ENCODE data around the gene CPLX4. TPM values are rescaled to one million over a fixed set of nuclear protein-coding genes. Genes with fewer than 3 reads are reported as not detected.

CPLX4 gene
- total and polyA plus RNA-seq, 7 experiments from 2014 or later: not detected

DNA sequence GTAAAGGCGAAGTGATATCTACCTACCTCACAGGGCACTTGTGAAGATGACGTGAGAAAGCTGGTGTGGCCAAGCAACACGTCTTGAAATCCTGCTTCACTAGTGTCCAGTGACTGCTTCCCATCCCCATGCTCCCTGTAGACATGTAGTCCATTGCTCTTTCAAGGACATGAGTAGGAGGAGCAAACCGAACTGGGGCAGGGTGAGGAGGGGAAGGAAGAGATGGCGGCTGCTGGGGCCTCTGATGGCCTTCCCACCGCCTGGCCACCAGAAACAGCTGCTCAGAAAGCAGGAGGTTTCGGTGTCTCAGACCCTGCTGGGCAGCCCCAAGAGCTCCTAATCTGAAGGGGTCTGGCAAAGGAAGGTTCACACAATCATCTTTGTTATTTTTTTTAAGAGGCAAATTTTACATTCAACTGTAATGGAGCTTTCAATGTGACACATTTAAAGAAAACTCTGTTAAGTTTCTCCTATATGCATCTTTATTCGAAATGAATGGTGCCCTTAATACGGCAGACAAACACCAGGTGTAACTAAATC lies 14.7 kb downstream of the CPLX4 start:
- Mint-ChIP-seq H3K4me1 (peaks cover 0 to 7% (median 0%) of the 10 kb centered on the region in 7 donors), H3K36me3 (no peaks in the 10 kb centered on the region), H3K4me3 (no peak overlapping the region), H3K9me3 (no peaks in the 10 kb centered on the region), H3K27me3 (peaks cover 13 to 36% (median 31%) of the 10 kb centered on the region in 5 donors), H3K27ac (no peak overlapping the region)
- Histone ChIP-seq H3K27me3 (ENCODE audit: control insufficient read depth in 2 of 2, insufficient read depth in 2 of 2, low read length in 2 of 2) (peaks cover 0 to 3% of the 10 kb centered on the region in 2 donors), H3K27ac (ENCODE audit: low read depth, low read length) (no peak overlapping the region), H3K36me3 (ENCODE audit: control insufficient read depth in 2 of 3, insufficient read depth in 3 of 3, low read length in 3 of 3) (no peaks in the 10 kb centered on the region), H3K4me3 (ENCODE audit: low read length) (no peak overlapping the region), H3K9me3 (ENCODE audit: control insufficient read depth in 2 of 3, low read length in 3 of 3) (no peaks in the 10 kb centered on the region), H3K4me1 (ENCODE audit: control insufficient read depth in 2 of 2, insufficient read depth in 2 of 2, low read length in 2 of 2) (peaks cover 0 to 2% of the 10 kb centered on the region in 2 donors)
- DNase-seq: no peak
- ChIA-PET CTCF (interaction anchor here (2.3 kb wide), 1 partner anchor 99 kb away, joined by 12 read pairs; no protein-coding TSS in a partner anchor), POLR2A (no interaction called here)
- no peak for ATAC-seq
- intact Hi-C loops (cut with micrococcal nuclease): no loop called here

DNA sequence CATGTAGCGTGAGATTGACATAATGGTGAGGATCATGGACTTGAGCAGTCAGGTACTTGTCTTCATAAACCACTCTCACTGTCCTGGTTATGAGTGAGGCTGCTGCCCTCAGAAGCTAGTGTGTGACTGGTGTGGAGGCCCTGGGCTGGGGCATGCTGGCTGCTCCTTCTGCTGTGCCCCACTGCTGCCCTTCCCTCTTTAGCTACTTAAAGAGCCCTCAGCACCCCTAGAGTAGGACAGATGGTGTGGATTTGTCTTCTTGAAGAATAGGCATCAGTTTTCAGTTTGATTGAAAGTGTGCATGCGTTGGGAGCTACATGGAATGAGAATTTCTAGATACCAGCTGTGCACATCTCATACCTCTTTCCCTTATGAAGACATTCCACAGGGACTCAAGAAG lies 15.4 kb downstream of the CPLX4 start:
- Histone ChIP-seq H3K9me3 (ENCODE audit: control insufficient read depth in 2 of 3, low read length in 3 of 3) (no peaks in the 10 kb centered on the region), H3K4me3 (ENCODE audit: low read length) (no peak overlapping the region), H3K27ac (ENCODE audit: low read depth, low read length) (no peak overlapping the region), H3K36me3 (ENCODE audit: control insufficient read depth in 2 of 3, insufficient read depth in 3 of 3, low read length in 3 of 3) (no peaks in the 10 kb centered on the region), H3K4me1 (ENCODE audit: control insufficient read depth in 2 of 2, insufficient read depth in 2 of 2, low read length in 2 of 2) (no peaks in the 10 kb centered on the region), H3K27me3 (ENCODE audit: control insufficient read depth in 2 of 2, insufficient read depth in 2 of 2, low read length in 2 of 2) (no peaks in the 10 kb centered on the region)
- POLR2A ChIA-PET: no interaction called here
- no peaks in the 10 kb centered on the region for H3K36me3 Mint-ChIP-seq
- no peak overlapping the region for H3K27ac Mint-ChIP-seq
- intact Hi-C loops (cut with micrococcal nuclease): no loop called here
- H3K4me3 Mint-ChIP-seq: no peak overlapping the region
- H3K4me1 Mint-ChIP-seq: peaks cover 0 to 4% (median 0%) of the 10 kb centered on the region in 7 donors
- H3K27me3 Mint-ChIP-seq: peaks cover 14 to 33% (median 28%) of the 10 kb centered on the region in 5 donors
- H3K9me3 Mint-ChIP-seq: no peaks in the 10 kb centered on the region
- ATAC-seq: no peak
- DNase-seq: no peak
- CTCF ChIA-PET: interaction anchor here (1.2 to 2.3 kb wide), 2 partner anchors 98 to 99 kb away, joined by 3 to 12 read pairs; no protein-coding TSS in a partner anchor

DNA sequence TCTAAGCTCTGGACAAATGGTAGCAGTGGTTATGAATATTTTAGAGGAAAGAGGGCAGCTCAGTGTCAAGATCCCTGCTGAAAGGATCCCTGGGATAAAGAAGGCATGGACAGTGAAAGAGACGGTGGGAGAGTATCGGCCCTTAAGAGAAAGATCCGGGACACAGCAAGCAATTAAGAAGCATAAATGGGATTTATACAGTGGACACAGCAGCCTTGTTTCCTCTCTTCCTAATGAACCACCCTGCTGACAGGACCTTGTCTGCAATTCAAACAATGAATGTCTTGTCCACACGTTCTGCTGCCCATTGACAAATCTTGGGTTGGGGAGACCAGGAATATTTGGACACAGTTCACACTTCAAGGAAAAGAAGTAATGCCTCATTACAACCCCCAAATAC lies 16.5 kb downstream of the CPLX4 start:
- H3K36me3 Mint-ChIP-seq: no peaks in the 10 kb centered on the region
- no peaks in the 10 kb centered on the region for H3K36me3 ChIP-seq (ENCODE audit: control insufficient read depth in 2 of 3, insufficient read depth in 3 of 3, low read length in 3 of 3)
- H3K9me3 Mint-ChIP-seq: no peaks in the 10 kb centered on the region
- ChIA-PET CTCF (interaction anchor here (1.7 kb wide), 1 partner anchor 101 kb away, joined by 5 read pairs; no protein-coding TSS in a partner anchor), POLR2A (no interaction called here)
- peaks cover 9 to 31% (median 22%) of the 10 kb centered on the region in 5 donors for H3K27me3 Mint-ChIP-seq
- no peaks in the 10 kb centered on the region for H3K4me1 ChIP-seq (ENCODE audit: control insufficient read depth in 2 of 2, insufficient read depth in 2 of 2, low read length in 2 of 2)
- H3K27ac Mint-ChIP-seq: no peak overlapping the region
- H3K4me3 Mint-ChIP-seq: no peak overlapping the region
- ATAC-seq (no peak), DNase-seq (no peak)
- H3K4me1 Mint-ChIP-seq: peaks cover 0 to 4% (median 0%) of the 10 kb centered on the region in 7 donors
- no peaks in the 10 kb centered on the region for H3K9me3 ChIP-seq (ENCODE audit: control insufficient read depth in 2 of 3, low read length in 3 of 3)
- H3K27ac ChIP-seq (ENCODE audit: low read depth, low read length): no peak overlapping the region
- H3K27me3 ChIP-seq (ENCODE audit: control insufficient read depth in 2 of 2, insufficient read depth in 2 of 2, low read length in 2 of 2): no peaks in the 10 kb centered on the region
- intact Hi-C loops (cut with micrococcal nuclease): no loop called here
- no peak overlapping the region for H3K4me3 ChIP-seq (ENCODE audit: low read length)

DNA sequence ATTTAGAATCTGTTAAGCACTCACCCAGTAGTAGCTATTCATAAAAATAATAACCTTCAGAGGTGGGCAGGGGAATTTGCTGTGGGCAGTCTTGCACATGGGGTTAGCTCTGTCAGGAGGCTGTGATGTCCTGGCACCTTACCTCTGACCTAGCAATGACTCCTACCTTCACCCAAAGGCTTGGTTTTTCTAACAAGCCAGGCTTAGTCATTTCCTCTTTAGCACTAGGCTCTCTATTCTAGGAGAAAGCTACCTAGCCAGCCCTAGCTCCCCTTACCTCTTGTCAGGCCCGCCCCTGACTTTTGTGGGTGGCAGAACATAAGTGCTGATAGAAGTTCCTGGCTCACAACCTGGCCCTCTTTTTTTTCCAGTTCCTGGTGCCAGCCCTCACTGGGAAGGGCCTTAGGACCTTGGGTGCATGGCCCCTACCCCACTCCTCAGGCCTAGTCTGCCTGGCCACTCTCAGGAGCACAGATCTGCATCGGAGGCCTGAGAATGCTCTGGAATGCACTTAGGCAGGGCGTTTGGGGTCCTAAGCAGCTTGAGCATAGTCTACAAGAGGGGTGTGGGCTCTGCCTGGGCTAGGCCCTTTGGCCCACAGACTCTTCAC lies 17.7 kb downstream of the CPLX4 start:
- Mint-ChIP-seq H3K27ac (no peak overlapping the region), H3K4me1 (peaks cover 0 to 4% (median 0%) of the 10 kb centered on the region in 7 donors), H3K27me3 (peaks cover 12 to 27% (median 21%) of the 10 kb centered on the region in 5 donors), H3K9me3 (no peaks in the 10 kb centered on the region), H3K36me3 (no peaks in the 10 kb centered on the region), H3K4me3 (no peak overlapping the region)
- Histone ChIP-seq H3K4me1 (ENCODE audit: control insufficient read depth in 2 of 2, insufficient read depth in 2 of 2, low read length in 2 of 2) (no peaks in the 10 kb centered on the region), H3K36me3 (ENCODE audit: control insufficient read depth in 2 of 3, insufficient read depth in 3 of 3, low read length in 3 of 3) (no peaks in the 10 kb centered on the region), H3K9me3 (ENCODE audit: control insufficient read depth in 2 of 3, low read length in 3 of 3) (no peaks in the 10 kb centered on the region), H3K4me3 (ENCODE audit: low read length) (no peak overlapping the region), H3K27me3 (ENCODE audit: control insufficient read depth in 2 of 2, insufficient read depth in 2 of 2, low read length in 2 of 2) (no peaks in the 10 kb centered on the region), H3K27ac (ENCODE audit: low read depth, low read length) (no peak overlapping the region)
- POLR2A ChIA-PET: no interaction called here
- intact Hi-C loops (cut with micrococcal nuclease): no loop called here
- CTCF ChIA-PET: interaction anchor here (1.2 to 1.7 kb wide), 2 partner anchors 8 to 102 kb away, joined by 3 to 5 read pairs; no protein-coding TSS in a partner anchor
- DNase-seq: no peak
- no peak for ATAC-seq

DNA sequence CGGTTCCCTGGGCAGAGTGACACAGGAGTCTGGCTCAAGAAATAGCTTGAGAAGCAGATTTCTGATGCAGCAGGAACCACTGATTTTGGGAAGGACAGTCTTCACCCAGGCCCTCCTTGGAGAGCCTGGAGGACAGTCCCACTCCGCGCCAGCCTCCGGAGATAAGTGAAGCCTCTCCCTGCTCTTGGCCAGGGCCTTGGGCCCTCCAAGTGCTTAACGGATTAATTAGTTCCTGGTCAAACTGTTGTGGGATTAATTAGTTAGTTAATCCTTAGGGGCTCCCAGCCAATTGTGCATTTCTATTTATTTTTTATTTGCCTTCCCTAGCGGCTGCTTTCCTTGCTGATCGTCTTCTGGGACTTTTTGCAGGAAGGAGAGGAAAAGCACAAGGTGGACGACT lies 19.6 kb downstream of the CPLX4 start:
- H3K36me3 Mint-ChIP-seq: no peaks in the 10 kb centered on the region
- H3K27me3 Mint-ChIP-seq: peaks cover 15 to 31% (median 30%) of the 10 kb centered on the region in 5 donors
- no peaks in the 10 kb centered on the region for H3K9me3 Mint-ChIP-seq
- H3K27ac Mint-ChIP-seq: no peak overlapping the region
- DNase-seq (no peak), ATAC-seq (no peak)
- peaks cover 0 to 4% (median 0%) of the 10 kb centered on the region in 7 donors for H3K4me1 Mint-ChIP-seq
- intact Hi-C loops (cut with micrococcal nuclease): no loop called here
- Histone ChIP-seq H3K36me3 (ENCODE audit: control insufficient read depth in 2 of 3, insufficient read depth in 3 of 3, low read length in 3 of 3) (no peaks in the 10 kb centered on the region), H3K27me3 (ENCODE audit: control insufficient read depth in 2 of 2, insufficient read depth in 2 of 2, low read length in 2 of 2) (no peaks in the 10 kb centered on the region), H3K9me3 (ENCODE audit: control insufficient read depth in 2 of 3, low read length in 3 of 3) (no peaks in the 10 kb centered on the region), H3K4me1 (ENCODE audit: control insufficient read depth in 2 of 2, insufficient read depth in 2 of 2, low read length in 2 of 2) (no peaks in the 10 kb centered on the region), H3K27ac (ENCODE audit: low read depth, low read length) (no peak overlapping the region), H3K4me3 (ENCODE audit: low read length) (no peak overlapping the region)
- CTCF ChIA-PET: no interaction called here
- no peak overlapping the region for H3K4me3 Mint-ChIP-seq
- POLR2A ChIA-PET: no interaction called here

DNA sequence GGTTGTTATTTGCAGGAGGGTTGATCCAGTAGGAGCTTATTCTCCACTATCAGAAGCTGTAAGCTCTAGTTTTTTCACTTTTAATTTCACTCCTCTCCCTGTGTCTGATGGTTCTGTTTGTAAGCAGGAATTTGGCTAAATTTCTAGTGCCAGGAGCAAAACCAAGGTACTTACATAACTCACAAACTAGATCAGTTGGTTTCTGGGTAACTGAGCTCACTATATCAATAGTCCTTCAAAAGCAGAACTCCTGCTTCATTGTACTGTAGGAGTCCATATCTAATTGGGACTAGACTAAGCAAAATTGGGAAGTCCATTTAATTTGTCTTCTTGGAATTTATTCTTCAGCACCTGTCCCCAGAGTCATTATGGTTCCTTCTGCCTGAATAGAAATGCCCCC lies 25.1 kb downstream of the CPLX4 start:
- no peak overlapping the region for H3K27ac ChIP-seq (ENCODE audit: low read depth, low read length)
- H3K27me3 ChIP-seq (ENCODE audit: control insufficient read depth in 2 of 2, insufficient read depth in 2 of 2, low read length in 2 of 2): no peaks in the 10 kb centered on the region
- H3K36me3 ChIP-seq (ENCODE audit: control insufficient read depth in 2 of 3, insufficient read depth in 3 of 3, low read length in 3 of 3): no peaks in the 10 kb centered on the region
- ATAC-seq (no peak), DNase-seq (no peak)
- H3K4me1 ChIP-seq (ENCODE audit: control insufficient read depth in 2 of 2, insufficient read depth in 2 of 2, low read length in 2 of 2): no peaks in the 10 kb centered on the region
- no peaks in the 10 kb centered on the region for H3K9me3 ChIP-seq (ENCODE audit: control insufficient read depth in 2 of 3, low read length in 3 of 3)
- ChIA-PET CTCF (no interaction called here), POLR2A (no interaction called here)
- Mint-ChIP-seq H3K4me1 (no peaks in the 10 kb centered on the region), H3K9me3 (peaks cover 0 to 2% (median 0%) of the 10 kb centered on the region in 11 donors), H3K27me3 (peaks cover 39 to 57% (median 54%) of the 10 kb centered on the region in 5 donors), H3K27ac (no peak overlapping the region), H3K4me3 (no peak overlapping the region), H3K36me3 (no peaks in the 10 kb centered on the region)
- H3K4me3 ChIP-seq (ENCODE audit: low read length): no peak overlapping the region
- intact Hi-C loops (cut with micrococcal nuclease): no loop called here

DNA sequence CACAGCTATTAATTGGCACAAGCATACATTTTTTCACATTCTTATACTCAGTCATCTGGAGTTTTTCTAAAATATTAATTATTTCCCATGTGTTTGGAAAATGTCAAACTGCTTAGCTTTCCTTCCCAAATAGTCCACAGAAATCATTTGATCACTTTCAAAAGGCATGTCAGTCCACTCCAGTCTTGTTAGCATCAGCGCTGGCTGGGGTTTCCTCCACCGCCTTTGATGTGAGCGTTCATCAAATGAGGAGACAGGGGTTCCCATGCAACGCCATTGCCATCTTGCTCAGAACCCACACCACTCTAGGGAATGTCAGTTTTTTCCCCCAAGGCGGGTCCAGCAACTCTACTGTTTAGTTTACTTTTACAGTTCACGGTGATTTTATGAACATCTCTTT lies 32.1 kb downstream of the CPLX4 start:
- no peak overlapping the region for H3K4me3 ChIP-seq (ENCODE audit: low read length)
- H3K4me3 Mint-ChIP-seq: no peak overlapping the region
- no peaks in the 10 kb centered on the region for H3K4me1 Mint-ChIP-seq
- DNase-seq (no peak), ATAC-seq (no peak)
- H3K36me3 Mint-ChIP-seq: no peaks in the 10 kb centered on the region
- no peaks in the 10 kb centered on the region for H3K9me3 Mint-ChIP-seq
- no peak overlapping the region for H3K27ac Mint-ChIP-seq
- no peaks in the 10 kb centered on the region for H3K4me1 ChIP-seq (ENCODE audit: control insufficient read depth in 2 of 2, insufficient read depth in 2 of 2, low read length in 2 of 2)
- no peak overlapping the region for H3K27ac ChIP-seq (ENCODE audit: low read depth, low read length)
- H3K36me3 ChIP-seq (ENCODE audit: control insufficient read depth in 2 of 3, insufficient read depth in 3 of 3, low read length in 3 of 3): no peaks in the 10 kb centered on the region
- H3K27me3 Mint-ChIP-seq: peaks cover 48 to 59% (median 53%) of the 10 kb centered on the region in 5 donors
- H3K27me3 ChIP-seq (ENCODE audit: control insufficient read depth in 2 of 2, insufficient read depth in 2 of 2, low read length in 2 of 2): peaks cover 0 to 3% of the 10 kb centered on the region in 2 donors
- intact Hi-C loops (cut with micrococcal nuclease): no loop called here
- ChIA-PET CTCF (no interaction called here), POLR2A (no interaction called here)
- no peaks in the 10 kb centered on the region for H3K9me3 ChIP-seq (ENCODE audit: control insufficient read depth in 2 of 3, low read length in 3 of 3)

Data from naive thymus-derived CD4-positive, alpha-beta T cell (primary cell).